Hippocampal formation (tissue), 2 donors: ENCODE results near the gene ODF4.

ENCODE experiments used
- DNase-seq, 2 donors: peaks; one replicate each; lab custom pipeline; 2025; lab: John Stamatoyannopoulos, UW

Gene ODF4

GRCh38 chr17:8339540-8339939 lies at the start of gene ODF4:
ODF4 (plus strand) TSS chr17:8339840; CDS start chr17:8340052, 212 bp downstream.
- no peak for DNase-seq

- DNase-seq: no peak
These were observed 49.6 kb upstream of the ODF4 start for GRCh38 chr17:8290043-8290442.

GRCh38 chr17:8292639-8293395 lies 46.8 kb upstream of the ODF4 start:
- no peak for DNase-seq

GRCh38 chr17:8294361-8294760 lies 45.3 kb upstream of the ODF4 start:
- DNase-seq: no peak

GRCh38 chr17:8294814-8295316 lies 44.8 kb upstream of the ODF4 start:
- DNase-seq: no peak

GRCh38 chr17:8300226-8300625 lies 39.4 kb upstream of the ODF4 start:
- no peak for DNase-seq

- peak; percentile 28 to 80 for DNase-seq
These were observed 38.9 kb upstream of the ODF4 start for GRCh38 chr17:8300627-8301242.

GRCh38 chr17:8310601-8311123 lies 29.0 kb upstream of the ODF4 start:
- DNase-seq: no peak

GRCh38 chr17:8311131-8311790 lies 28.4 kb upstream of the ODF4 start:
- DNase-seq: no peak

GRCh38 chr17:8312251-8312650 lies 27.4 kb upstream of the ODF4 start:
- no peak for DNase-seq

GRCh38 chr17:8312726-8313600 lies 26.7 kb upstream of the ODF4 start:
- DNase-seq: no peak

- DNase-seq: no peak
These were observed 24.6 kb upstream of the ODF4 start for GRCh38 chr17:8314797-8315763.

- no peak for DNase-seq
These were observed 23.8 kb upstream of the ODF4 start for GRCh38 chr17:8315764-8316217.

- no peak for DNase-seq
These were observed 21.4 kb upstream of the ODF4 start for GRCh38 chr17:8318010-8318935.

GRCh38 chr17:8320262-8320661 lies 19.4 kb upstream of the ODF4 start:
- no peak for DNase-seq

GRCh38 chr17:8320990-8321389 lies 18.6 kb upstream of the ODF4 start:
- DNase-seq: no peak

- no peak for DNase-seq
These were observed 17.6 kb upstream of the ODF4 start for GRCh38 chr17:8322061-8322460.

- DNase-seq: no peak
These were observed 15.5 kb upstream of the ODF4 start for GRCh38 chr17:8324132-8324531.

GRCh38 chr17:8324923-8325322 lies 14.7 kb upstream of the ODF4 start:
- no peak for DNase-seq
